Heart left ventricle (tissue), 13 donors: Measurements from ENCODE around the gene DHRS1.
A peak's percentile ranks its signal among the peaks of the same experiment; 100 is the strongest.
"Not testable (repeated sequence)": the region's sequence is repeated elsewhere in the genome, so short reads cannot be mapped to it uniquely, and the experiment has no call there.

Experiments
- CTCF ChIP-seq, 12 donors: fragments of 200-600 bp; sonication (generic) in 4 of 12; IDR thresholded peaks; one replicate each; pipeline versions ENCODE4 v1.5.0 to v1.8.0; 2018 to 2022; ENCODE audit warnings: antibody characterized with exemption in 12 of 12, mild to moderate bottlenecking in 5 of 12
- POLR2A ChIP-seq, 2 donors: fragments of 450-650 bp; IDR thresholded peaks; one replicate each; pipeline ENCODE4 v1.6.1; 2017; ENCODE audit warnings: antibody characterized with exemption in 2 of 2, mild to moderate bottlenecking in 2 of 2, moderate library complexity in 2 of 2
- donor health status: ischemic (EF 13 %, LVEDD 7.1; RV severe dilation, severe dysfunction).
- donor health status: DM: no; HTN: yes; CAD: no.
- donor health status: DM: no; HTN: no; CAD: no.
- donor health status: ischemic (EF 25% LVEDD 6.9; RV normal size, moderate dysfunction).
- donor health status: ischemic (EF 25% LVEDD 5.7; RV mildly dilated, moderate dysfunction).
- donor health status: ischemic (EF 35%, LVEDD 5.7; RV mildly dilated, moderate dysfunction).
- donor health status: nonischemic (EF 11% LVEDD 7.7; RV severe dilation, severe dysfunction).
- donor health status: DM: yes; HTN: yes; CAD: no.
- donor health status: PGD.
- donor health status: ischemic (EF 29% LVEDD 5.4; RV normal size, mild dysfunction).
- donor health status: nonischemic (EF 23%, LVEDD 6.1; RV moderate dilation, normal function).

GRCh38 chr14:24327914-24328313, 28.3 kb upstream of the DHRS1 start:
- TF ChIP-seq CTCF (IDR thresholded peaks at IDR 0.05) = peak; percentile 40 to 73 (median 58)
- TF ChIP-seq POLR2A (IDR thresholded peaks at IDR 0.05) = not testable (repeated sequence)
